Neuronal stem cell (in vitro differentiated cells): ENCODE measurements around the gene PRPF18.

Source experiments
- DNase-seq: peaks from one replicate; pipeline ENCODE4 v3.0.0-alpha.2; 2013; ENCODE audit warnings: low spot score
- H2AFZ ChIP-seq: one replicate; pipeline ENCODE4 v1.6.1; 2013; ENCODE audit warnings: mild to moderate bottlenecking, low read length, inconsistent platforms
- H2AK5ac ChIP-seq: 2 replicates; pipeline ENCODE4 v1.6.1; 2013; ENCODE audit warnings: low read depth, mild to moderate bottlenecking, inconsistent platforms, low read length, moderate library complexity, mixed read lengths
- H2BK120ac ChIP-seq: 2 replicates; pipeline ENCODE4 v1.6.1; 2013; ENCODE audit warnings: low read depth, mild to moderate bottlenecking, inconsistent platforms, low read length, moderate library complexity, mixed read lengths
- H2BK12ac ChIP-seq: one replicate; pipeline ENCODE4 v1.6.1; 2013; ENCODE audit warnings: low read length, inconsistent platforms
- H2BK15ac ChIP-seq: 2 replicates; pipeline ENCODE4 v1.6.1; 2013; ENCODE audit warnings: mild to moderate bottlenecking, low read length, inconsistent platforms, mixed read lengths
- H2BK5ac ChIP-seq: one replicate; pipeline ENCODE4 v1.6.1; 2013; ENCODE audit warnings: inconsistent platforms, mild to moderate bottlenecking, low read length, moderate library complexity
- H3K14ac ChIP-seq: one replicate; pipeline ENCODE4 v1.6.1; 2013; ENCODE audit warnings: low read length, inconsistent platforms
- H3K18ac ChIP-seq: 2 replicates; pipeline ENCODE4 v1.6.1; 2013; ENCODE audit warnings: low read length, inconsistent platforms
- H3K23ac ChIP-seq: 2 replicates; pipeline ENCODE4 v1.6.1; 2013; ENCODE audit warnings: low read depth, mild to moderate bottlenecking, mixed read lengths, low read length, inconsistent platforms; ENCODE audit not compliant: poor library complexity
- H3K27ac ChIP-seq: replicated peaks from 3 replicates; pipeline ENCODE4 v1.5.1; 2013; ENCODE audit warnings: low read length, inconsistent platforms
- H3K27me3 ChIP-seq, 3 experiments: 2 replicates each; pipeline ENCODE4 v1.6.1; 2013; ENCODE audit warnings: low read length in 3 of 3, mild to moderate bottlenecking in 2 of 3, inconsistent platforms in 1 of 3, low read depth in 1 of 3, mixed read lengths in 1 of 3, moderate library complexity in 1 of 3; ENCODE audit not compliant: control insufficient read depth in 3 of 3, insufficient read depth in 3 of 3
- H3K36me3 ChIP-seq, 2 donors: replicated peaks in 1 of 2; 2 replicates each; pipeline ENCODE4 v1.6.1; 2013; ENCODE audit warnings: low read length in 2 of 2; ENCODE audit not compliant: control insufficient read depth in 2 of 2, insufficient read depth in 2 of 2
- H3K4ac ChIP-seq: 2 replicates; pipeline ENCODE4 v1.6.1; 2013; ENCODE audit warnings: inconsistent platforms, mild to moderate bottlenecking, low read length, moderate library complexity
- H3K4me1 ChIP-seq, 2 donors: 1 replicate in 1 of 2; 2 replicates in 1 of 2; pipeline ENCODE4 v1.6.1; 2013; ENCODE audit warnings: low read length in 2 of 2, low read depth in 1 of 2; ENCODE audit not compliant: control insufficient read depth in 2 of 2, insufficient read depth in 1 of 2
- H3K4me2 ChIP-seq: one replicate; pipeline ENCODE4 v1.6.1; 2013; ENCODE audit warnings: mild to moderate bottlenecking, low read length, inconsistent platforms; ENCODE audit not compliant: insufficient read depth, poor library complexity, severe bottlenecking
- H3K4me3 ChIP-seq, 2 donors: 2 replicates each; pipeline ENCODE4 v1.5.1; 2013; ENCODE audit warnings: low read length in 2 of 2, mild to moderate bottlenecking in 2 of 2, inconsistent platforms in 1 of 2, moderate library complexity in 1 of 2
- H3K79me1 ChIP-seq: one replicate; pipeline ENCODE4 v1.6.1; 2013; ENCODE audit warnings: low read depth, mild to moderate bottlenecking, inconsistent platforms, low read length, moderate library complexity
- H3K9ac ChIP-seq: one replicate; pipeline ENCODE4 v1.6.1; 2013; ENCODE audit warnings: mild to moderate bottlenecking, low read depth, low read length, inconsistent platforms; ENCODE audit not compliant: poor library complexity
- H3K9me3 ChIP-seq, 2 donors: replicated peaks in 1 of 2; 2 replicates each; pipeline versions ENCODE3 to v1.6.1; 2013; ENCODE audit warnings: low read length in 2 of 2, mild to moderate bottlenecking in 2 of 2, inconsistent platforms in 1 of 2, low read depth in 1 of 2, mixed read lengths in 1 of 2, moderate library complexity in 1 of 2; ENCODE audit not compliant: control insufficient read depth in 2 of 2, insufficient read depth in 1 of 2
- H4K8ac ChIP-seq: one replicate; pipeline ENCODE4 v1.6.1; 2013; ENCODE audit warnings: low read depth, mild to moderate bottlenecking, inconsistent platforms, low read length, moderate library complexity
- H4K91ac ChIP-seq: one replicate; pipeline ENCODE4 v1.6.1; 2013; ENCODE audit warnings: low read length, low read depth, mild to moderate bottlenecking, inconsistent platforms; ENCODE audit not compliant: poor library complexity
- WGBS, 2 donors: extraction: QIAGEN DNeasy Blood & Tissue Kit; methylation state at CpG; one replicate each; pipeline ENCODE4 v1.1.7; 2013; ENCODE audit warnings: missing lambda C conversion rate in 2 of 2, mixed read lengths in 1 of 2; ENCODE audit not compliant: insufficient read length in 2 of 2, insufficient replicate concordance in 1 of 2; ENCODE audit errors: extremely low coverage in 2 of 2; 5-methylcytosine and 5-hydroxymethylcytosine counted together

The PRPF18 gene

GRCh38 chr10:13678101-13678843, 91.5 kb downstream of the PRPF18 start:
- Histone ChIP-seq H2BK5ac (no peak overlapping the region), H3K9ac (no peak overlapping the region), H2BK15ac (no peak overlapping the region), H4K8ac (no peak overlapping the region), H3K18ac (no peak overlapping the region), H2BK120ac (no peak overlapping the region), H2BK12ac (no peak overlapping the region), H3K79me1 (no peaks in the 10 kb centered on the region), H3K27ac (no peak overlapping the region), H3K14ac (no peak overlapping the region), H3K4ac (no peak overlapping the region), H3K9me3 (no peaks in the 10 kb centered on the region), H4K91ac (no peak overlapping the region), H3K4me2 (no peak overlapping the region), H3K36me3 (peaks cover 3 to 91% of the 10 kb centered on the region in 2 donors), H2AFZ (no peak overlapping the region), H3K27me3 (no peaks in the 10 kb centered on the region), H2AK5ac (no peak overlapping the region), H3K4me3 (no peak overlapping the region), H3K4me1 (peaks cover 4 to 8% of the 10 kb centered on the region in 2 donors), H3K23ac (no peak overlapping the region)
- WGBS, 2 donors = no CpG with 5 or more reads among the region's 13 CpGs
- no peak for DNase-seq
